ENCODE measurements around the gene MDM2.

The MDM2 gene

DNA sequence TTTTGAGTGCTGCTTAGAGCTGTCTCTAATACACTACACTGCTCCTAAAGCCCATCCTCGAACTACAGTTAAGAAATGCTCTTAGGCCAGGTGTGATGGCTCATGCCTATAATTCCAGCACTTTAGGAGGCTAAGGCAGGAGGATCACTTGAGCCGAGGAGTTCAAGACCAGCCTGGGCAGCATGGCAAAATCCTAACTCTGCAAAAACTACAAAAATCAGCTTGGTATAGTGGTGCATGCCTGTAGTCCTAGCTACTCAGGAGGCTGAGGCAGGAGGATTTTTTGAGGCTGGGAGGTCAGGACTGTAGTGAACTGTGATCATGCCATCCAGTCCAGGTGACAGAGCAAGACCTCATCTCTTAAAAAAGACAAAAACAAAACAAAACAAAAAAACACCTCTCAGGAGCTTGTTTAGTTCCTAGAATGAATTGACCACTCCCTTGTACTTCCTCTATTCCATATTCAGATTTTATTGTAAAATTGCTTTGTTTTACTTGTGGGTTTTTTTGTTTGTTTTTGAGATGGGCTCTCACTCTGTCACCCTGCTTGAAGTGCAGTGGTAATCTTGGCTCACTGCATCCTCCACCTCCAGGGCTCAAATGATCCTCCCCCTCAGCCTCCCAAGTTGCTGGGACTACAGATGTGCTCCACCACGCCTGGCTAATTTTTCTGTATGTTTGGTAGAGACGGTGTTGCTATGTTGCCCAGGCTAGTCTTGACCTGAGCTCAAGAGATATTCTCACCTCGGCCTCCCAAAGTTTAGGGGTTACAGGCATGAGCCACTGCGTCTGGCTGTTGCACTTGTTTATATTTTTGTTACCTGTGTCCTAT lies 13.6 kb downstream of the MDM2 start:
- no peaks in the 10 kb centered on the region for H3K4me1 ChIP-seq (ENCODE audit: insufficient read depth, low read length)
- peaks cover 65% of the 10 kb centered on the region for H3K36me3 ChIP-seq (ENCODE audit: insufficient read depth, low read length)
- H3K9ac ChIP-seq (ENCODE audit: low read depth, low read length) = no peak overlapping the region
- no peaks in the 10 kb centered on the region for H3K9me3 ChIP-seq (ENCODE audit: control insufficient read depth, insufficient read depth, low read length)

DNA sequence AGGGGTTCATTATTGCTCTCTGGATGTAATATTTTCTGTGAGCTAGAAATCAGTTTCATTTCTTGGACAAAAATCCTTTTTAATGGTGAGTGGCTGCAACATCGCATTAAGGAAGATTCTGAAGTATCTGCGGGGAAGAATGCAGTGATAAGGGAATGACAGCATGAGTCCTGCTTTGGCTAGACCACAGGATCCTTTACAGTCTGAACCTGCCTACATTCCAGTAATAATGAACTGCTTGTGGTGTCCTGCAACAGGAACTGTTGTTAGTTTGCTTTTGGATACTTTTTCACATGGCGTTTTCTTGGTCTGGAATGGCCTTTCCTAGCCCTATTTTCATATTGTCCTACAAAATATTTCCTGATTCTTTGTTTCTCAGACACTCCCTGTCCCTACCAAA lies 15.7 kb downstream of the MDM2 start:
- H3K9me3 ChIP-seq (ENCODE audit: control insufficient read depth, insufficient read depth, low read length) = no peaks in the 10 kb centered on the region
- H3K4me1 ChIP-seq (ENCODE audit: insufficient read depth, low read length) = no peaks in the 10 kb centered on the region
- no peak overlapping the region for H3K9ac ChIP-seq (ENCODE audit: low read depth, low read length)
- H3K36me3 ChIP-seq (ENCODE audit: insufficient read depth, low read length) = peaks cover 60% of the 10 kb centered on the region

DNA sequence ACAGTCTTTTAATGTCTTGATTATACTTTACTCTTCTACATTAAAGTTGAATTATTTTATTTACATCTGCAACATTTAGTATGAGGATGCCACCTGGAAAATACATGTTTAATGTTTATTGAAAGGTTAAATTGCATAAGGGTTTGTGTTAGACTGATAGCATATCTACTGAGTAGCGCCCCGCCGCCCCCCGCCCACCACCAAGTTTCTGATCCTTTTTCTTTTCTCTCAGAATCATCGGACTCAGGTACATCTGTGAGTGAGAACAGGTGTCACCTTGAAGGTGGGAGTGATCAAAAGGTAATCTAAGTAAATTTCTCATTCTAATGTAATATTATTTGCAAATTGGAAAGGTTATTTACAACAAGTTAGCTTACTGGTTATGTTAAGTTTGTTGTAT lies 16.2 kb downstream of the MDM2 start:
- peaks cover 58% of the 10 kb centered on the region for H3K36me3 ChIP-seq (ENCODE audit: insufficient read depth, low read length)

DNA sequence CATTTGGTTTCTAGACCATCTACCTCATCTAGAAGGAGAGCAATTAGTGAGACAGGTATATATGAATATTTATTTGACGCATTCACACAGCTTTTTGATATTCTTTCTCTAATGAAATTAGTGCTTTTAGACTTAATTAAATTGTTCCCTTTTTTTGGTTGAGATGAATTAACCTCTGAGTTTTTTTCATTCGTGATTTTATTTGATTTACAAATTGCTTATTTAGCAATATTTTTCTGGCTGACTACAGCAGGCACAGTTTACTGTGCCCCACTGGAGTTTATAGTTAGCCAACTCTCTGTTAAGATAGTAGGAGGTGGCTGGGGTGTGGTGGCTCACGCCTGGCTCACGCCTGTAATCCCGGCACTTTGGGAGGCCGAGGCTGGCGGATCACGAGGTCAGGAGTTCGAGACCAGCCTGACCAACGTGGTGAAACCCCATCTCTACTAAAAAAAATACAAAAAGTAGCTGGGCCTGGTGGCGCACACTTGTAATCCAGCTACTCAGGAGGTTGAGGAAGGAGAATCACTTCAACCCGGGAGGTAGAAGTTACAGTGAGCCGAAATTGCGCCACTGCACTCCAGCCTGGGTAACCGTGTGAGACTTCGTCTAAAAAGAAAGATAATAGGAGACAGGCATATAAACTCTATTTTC lies 16.7 kb downstream of the MDM2 start:
- Histone ChIP-seq H3K9ac (ENCODE audit: low read depth, low read length) (no peak overlapping the region), H3K4me1 (ENCODE audit: insufficient read depth, low read length) (no peaks in the 10 kb centered on the region), H3K9me3 (ENCODE audit: control insufficient read depth, insufficient read depth, low read length) (no peaks in the 10 kb centered on the region), H3K36me3 (ENCODE audit: insufficient read depth, low read length) (peaks cover 58% of the 10 kb centered on the region)

More for the DNA sequence above, 16.2 kb downstream of the MDM2 start:
- no peaks in the 10 kb centered on the region for H3K9me3 ChIP-seq (ENCODE audit: control insufficient read depth, insufficient read depth, low read length)
- no peaks in the 10 kb centered on the region for H3K4me1 ChIP-seq (ENCODE audit: insufficient read depth, low read length)
- H3K9ac ChIP-seq (ENCODE audit: low read depth, low read length) = no peak overlapping the region

DNA sequence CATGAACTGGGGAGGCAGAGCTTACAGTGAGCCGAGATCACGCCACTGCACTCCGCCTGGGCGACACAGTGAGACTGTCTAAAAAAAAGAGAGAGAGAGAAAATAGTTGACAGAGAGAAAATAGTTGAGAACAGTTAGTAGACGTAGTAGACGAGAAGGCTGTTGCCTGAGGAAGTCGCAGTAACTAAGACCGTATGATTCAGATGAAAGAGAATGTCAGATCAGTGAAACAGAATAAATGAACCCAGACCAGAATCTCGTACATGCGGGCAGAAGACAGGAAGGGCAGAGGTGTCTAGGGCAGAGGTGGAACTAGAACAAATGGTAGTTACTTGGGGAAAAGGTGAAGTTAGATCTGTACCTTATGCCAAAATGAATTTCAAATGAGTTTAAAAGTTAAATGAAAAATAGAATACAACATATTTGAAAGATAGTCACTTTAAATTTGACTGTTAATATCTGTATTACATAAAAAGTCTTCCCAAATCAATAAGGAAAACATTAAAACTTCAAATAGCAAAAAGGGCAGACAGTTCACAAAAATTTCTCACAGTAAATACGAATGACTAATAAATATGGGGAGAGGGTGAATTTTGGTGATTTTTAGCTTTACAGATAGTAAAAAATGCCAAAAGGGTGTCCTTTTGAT lies 17.7 kb downstream of the MDM2 start:
- Histone ChIP-seq H3K9me3 (ENCODE audit: control insufficient read depth, insufficient read depth, low read length) (no peaks in the 10 kb centered on the region), H3K36me3 (ENCODE audit: insufficient read depth, low read length) (peaks cover 58% of the 10 kb centered on the region), H3K9ac (ENCODE audit: low read depth, low read length) (no peak overlapping the region), H3K4me1 (ENCODE audit: insufficient read depth, low read length) (no peaks in the 10 kb centered on the region)

DNA sequence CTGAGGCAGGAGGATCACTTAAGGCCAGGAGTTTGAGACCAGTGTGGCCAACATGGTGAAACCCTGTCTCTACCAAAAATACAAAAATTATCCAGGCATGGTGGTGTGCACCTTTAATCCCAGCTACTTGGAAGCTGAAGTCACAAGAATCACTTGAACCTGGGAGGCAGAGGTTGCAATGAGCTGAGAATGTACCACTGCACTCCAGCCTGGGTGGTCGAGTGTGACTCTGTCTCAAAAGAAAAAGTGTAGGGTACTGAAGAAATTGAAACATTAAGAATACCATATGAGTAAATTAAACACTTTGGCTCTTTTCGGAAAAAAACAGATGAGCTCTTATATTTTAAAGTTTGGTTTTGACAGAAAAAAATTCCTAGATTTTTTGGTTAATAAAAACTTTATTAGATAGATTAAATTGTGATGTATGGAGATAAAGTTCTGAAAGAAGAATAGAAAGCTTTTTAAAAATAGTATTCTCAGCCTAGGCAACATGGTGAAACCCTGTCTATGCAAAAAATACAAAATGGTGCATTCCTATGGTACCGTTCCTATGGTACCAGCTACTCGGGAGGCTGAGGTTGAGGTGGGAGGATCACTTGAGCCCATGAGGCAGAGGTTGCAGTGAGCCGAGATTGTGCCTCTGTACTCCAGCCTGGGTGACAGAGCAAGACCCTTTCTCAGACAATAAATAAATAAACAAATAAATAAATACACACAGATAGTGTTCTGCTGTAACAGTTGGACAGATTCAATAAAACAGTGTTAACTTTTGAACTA lies 20.1 kb downstream of the MDM2 start:
- H3K9me3 ChIP-seq (ENCODE audit: control insufficient read depth, insufficient read depth, low read length) = no peaks in the 10 kb centered on the region
- peaks cover 7% of the 10 kb centered on the region for H3K4me1 ChIP-seq (ENCODE audit: insufficient read depth, low read length)
- H3K9ac ChIP-seq (ENCODE audit: low read depth, low read length) = no peak overlapping the region
- peaks cover 48% of the 10 kb centered on the region for H3K36me3 ChIP-seq (ENCODE audit: insufficient read depth, low read length)

DNA sequence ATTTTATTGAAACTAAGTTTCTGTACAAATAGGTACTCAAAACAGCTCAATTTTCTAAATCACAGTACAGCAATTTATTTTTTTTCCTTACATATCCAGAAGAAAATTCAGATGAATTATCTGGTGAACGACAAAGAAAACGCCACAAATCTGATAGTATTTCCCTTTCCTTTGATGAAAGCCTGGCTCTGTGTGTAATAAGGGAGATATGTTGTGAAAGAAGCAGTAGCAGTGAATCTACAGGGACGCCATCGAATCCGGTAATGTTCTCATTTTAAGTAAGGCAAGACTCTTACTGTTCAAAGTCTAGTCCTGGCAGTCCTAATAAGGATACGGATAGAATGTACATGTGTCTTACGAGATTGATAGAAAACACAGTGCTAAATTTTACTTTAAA lies 20.7 kb downstream of the MDM2 start:
- no peaks in the 10 kb centered on the region for H3K9me3 ChIP-seq (ENCODE audit: control insufficient read depth, insufficient read depth, low read length)
- H3K4me1 ChIP-seq (ENCODE audit: insufficient read depth, low read length) = peaks cover 7% of the 10 kb centered on the region
- H3K36me3 ChIP-seq (ENCODE audit: insufficient read depth, low read length) = peaks cover 46% of the 10 kb centered on the region
- no peak overlapping the region for H3K9ac ChIP-seq (ENCODE audit: low read depth, low read length)

DNA sequence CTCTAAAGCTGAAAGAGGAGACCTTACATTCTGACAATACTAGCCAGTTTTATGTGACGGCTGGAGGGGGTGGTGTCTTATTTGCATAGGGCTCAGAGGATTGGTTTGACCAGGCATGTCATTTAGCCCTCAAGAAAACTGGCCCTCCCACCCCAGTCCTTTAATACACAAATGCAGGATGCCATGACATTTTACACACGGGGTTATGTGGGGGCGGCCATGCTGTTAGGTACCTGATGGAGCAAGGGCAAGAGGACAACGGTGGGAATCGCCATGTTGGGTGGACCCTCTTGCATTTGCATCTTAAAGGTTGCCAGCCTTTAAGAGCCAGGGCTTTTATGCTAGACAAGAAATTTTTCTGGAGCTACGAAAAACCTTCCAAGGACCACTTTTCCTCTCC lies 23.3 kb downstream of the MDM2 start:
- Histone ChIP-seq H3K4me1 (ENCODE audit: insufficient read depth, low read length) (peaks cover 7% of the 10 kb centered on the region), H3K9me3 (ENCODE audit: control insufficient read depth, insufficient read depth, low read length) (no peaks in the 10 kb centered on the region), H3K36me3 (ENCODE audit: insufficient read depth, low read length) (peaks cover 33% of the 10 kb centered on the region), H3K9ac (ENCODE audit: low read depth, low read length) (no peak overlapping the region)

DNA sequence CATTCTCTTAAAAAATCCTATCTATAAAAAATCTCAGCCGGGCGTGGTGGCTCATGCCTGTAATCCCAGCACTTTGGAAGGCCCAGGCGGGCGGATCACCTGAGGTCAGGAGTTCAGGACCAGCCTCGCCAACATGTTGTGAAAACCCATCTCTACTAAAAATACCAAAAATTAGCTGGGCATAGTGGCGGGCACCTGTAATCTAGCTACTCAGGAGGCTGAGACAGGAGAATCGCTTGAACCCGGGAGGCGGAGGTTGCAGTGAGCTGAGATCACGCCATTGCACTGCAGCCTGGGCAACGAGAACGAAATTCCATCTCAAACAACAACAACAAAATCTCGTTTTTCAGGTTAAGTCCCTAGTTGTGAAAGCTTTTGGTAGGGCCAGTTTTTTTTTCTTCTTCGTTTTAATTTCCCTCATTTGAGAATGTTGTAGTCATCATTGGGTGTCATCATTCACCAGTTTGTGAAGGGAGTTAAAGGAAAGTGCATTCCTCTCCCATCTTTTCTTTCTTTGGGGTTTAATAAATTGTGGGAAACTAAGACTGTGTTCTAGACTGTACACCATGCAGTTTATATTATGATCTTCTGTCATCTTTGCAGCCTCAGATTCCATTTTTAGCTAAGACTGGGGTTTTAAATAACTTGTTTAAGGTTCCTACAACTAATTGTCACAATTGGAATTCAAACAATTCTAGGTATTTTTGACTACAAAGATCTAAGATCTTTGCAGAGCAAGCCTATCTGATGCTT lies 23.9 kb downstream of the MDM2 start:
- H3K9ac ChIP-seq (ENCODE audit: low read depth, low read length) = no peak overlapping the region
- H3K4me1 ChIP-seq (ENCODE audit: insufficient read depth, low read length) = peaks cover 7% of the 10 kb centered on the region
- H3K9me3 ChIP-seq (ENCODE audit: control insufficient read depth, insufficient read depth, low read length) = no peaks in the 10 kb centered on the region
- peaks cover 35% of the 10 kb centered on the region for H3K36me3 ChIP-seq (ENCODE audit: insufficient read depth, low read length)

DNA sequence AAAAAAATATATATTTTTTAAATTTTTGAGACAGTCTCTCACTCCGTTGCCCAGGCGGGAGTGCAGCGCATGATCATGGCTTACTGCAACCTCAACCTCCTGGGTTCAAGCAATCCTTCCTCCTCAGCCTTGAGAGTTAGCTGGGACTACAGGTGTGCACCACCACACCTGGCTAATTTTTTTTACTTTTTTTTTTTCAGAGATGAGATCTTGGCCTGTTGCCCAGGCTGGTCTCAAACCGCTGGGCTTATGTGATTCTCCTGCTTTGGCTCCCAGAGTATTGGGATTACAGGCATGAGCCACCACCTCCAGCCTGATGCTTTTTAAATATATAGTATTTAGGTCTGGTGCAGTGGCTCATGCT lies 24.5 kb downstream of the MDM2 start:
- peaks cover 40% of the 10 kb centered on the region for H3K36me3 ChIP-seq (ENCODE audit: insufficient read depth, low read length)
- no peak overlapping the region for H3K9ac ChIP-seq (ENCODE audit: low read depth, low read length)
- no peaks in the 10 kb centered on the region for H3K9me3 ChIP-seq (ENCODE audit: control insufficient read depth, insufficient read depth, low read length)
- H3K4me1 ChIP-seq (ENCODE audit: insufficient read depth, low read length) = peaks cover 7% of the 10 kb centered on the region

DNA sequence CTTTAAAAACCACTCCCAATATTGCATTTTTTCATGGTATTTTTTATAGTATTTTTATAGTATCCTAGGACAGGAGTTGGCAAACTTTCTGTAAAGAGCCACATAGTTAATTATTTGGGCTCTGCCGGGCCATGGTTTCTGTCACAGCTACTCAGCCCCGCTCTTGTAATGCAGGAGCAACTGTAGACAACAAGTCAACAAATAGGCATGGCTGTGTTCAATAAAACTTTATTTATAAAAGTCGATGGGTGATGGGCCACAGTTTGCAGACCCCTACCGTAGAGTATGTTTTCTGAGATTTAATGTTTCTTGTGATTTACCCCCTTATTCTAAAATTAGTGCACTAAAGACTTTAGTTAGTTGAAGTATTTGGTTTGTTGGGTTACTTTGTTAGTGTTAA lies 25.5 kb downstream of the MDM2 start:
- H3K9me3 ChIP-seq (ENCODE audit: control insufficient read depth, insufficient read depth, low read length) = no peaks in the 10 kb centered on the region
- peaks cover 45% of the 10 kb centered on the region for H3K36me3 ChIP-seq (ENCODE audit: insufficient read depth, low read length)
- H3K4me1 ChIP-seq (ENCODE audit: insufficient read depth, low read length) = peaks cover 7% of the 10 kb centered on the region
- H3K9ac ChIP-seq (ENCODE audit: low read depth, low read length) = no peak overlapping the region

DNA sequence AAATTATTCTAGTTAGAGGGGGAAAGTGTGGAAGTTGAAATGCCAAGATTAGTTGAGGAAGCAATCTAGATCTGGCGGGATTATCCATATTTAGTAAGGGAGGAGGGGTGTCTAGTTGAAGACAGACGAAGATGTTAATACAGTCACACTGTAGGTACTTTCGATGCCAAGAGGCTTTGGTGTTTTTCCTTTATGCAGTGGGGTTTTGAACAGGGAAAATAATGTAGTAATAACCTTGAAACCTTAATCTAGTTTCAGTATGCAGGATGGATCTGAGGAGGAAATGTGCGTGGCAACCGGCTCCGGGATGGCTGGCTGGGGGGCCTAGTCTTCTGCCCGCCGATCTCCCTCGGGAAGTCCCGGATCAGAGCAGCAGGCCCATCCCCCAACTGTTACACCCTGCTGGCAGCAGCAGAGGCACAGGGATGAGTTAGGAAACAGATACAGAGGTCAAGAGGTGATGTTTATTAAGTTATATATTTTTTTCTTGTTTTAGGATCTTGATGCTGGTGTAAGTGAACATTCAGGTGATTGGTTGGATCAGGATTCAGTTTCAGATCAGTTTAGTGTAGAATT lies 27.4 kb downstream of the MDM2 start:
- peaks cover 47% of the 10 kb centered on the region for H3K36me3 ChIP-seq (ENCODE audit: insufficient read depth, low read length)
- H3K4me1 ChIP-seq (ENCODE audit: insufficient read depth, low read length) = peaks cover 7% of the 10 kb centered on the region
- no peaks in the 10 kb centered on the region for H3K9me3 ChIP-seq (ENCODE audit: control insufficient read depth, insufficient read depth, low read length)
- no peak overlapping the region for H3K9ac ChIP-seq (ENCODE audit: low read depth, low read length)

DNA sequence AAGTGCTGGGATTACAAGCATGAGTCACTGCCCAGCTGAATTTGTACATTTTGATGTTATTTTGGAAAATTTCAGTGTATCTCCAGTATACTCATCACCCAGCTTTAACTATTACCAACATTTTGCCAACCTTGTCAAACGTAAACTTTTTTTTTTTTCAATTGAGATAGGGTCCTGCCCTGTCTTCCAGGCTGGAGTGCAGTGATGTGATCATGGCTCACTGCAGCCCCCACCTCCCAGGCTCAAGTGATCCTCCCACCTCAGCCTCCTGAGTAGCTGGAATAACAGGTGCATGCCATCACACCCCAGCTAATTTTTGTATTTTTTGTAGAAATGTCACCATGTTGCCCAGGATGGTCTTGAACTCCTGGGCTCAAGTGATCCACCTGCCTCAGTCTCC lies 29.2 kb downstream of the MDM2 start:
- H3K4me1 ChIP-seq (ENCODE audit: insufficient read depth, low read length) = no peaks in the 10 kb centered on the region
- H3K9me3 ChIP-seq (ENCODE audit: control insufficient read depth, insufficient read depth, low read length) = no peaks in the 10 kb centered on the region
- H3K36me3 ChIP-seq (ENCODE audit: insufficient read depth, low read length) = peaks cover 59% of the 10 kb centered on the region
- H3K9ac ChIP-seq (ENCODE audit: low read depth, low read length) = no peak overlapping the region

Measured in ES-I3 (cell line).